Esophagus squamous epithelium (tissue), 5 donors: Measurements from ENCODE around the gene NMUR2. TPM values are rescaled to one million over a fixed set of nuclear protein-coding genes. Genes with fewer than 3 reads are reported as not detected.

Experiments
- DNase-seq: peaks from one replicate; lab custom pipeline; 2025; lab: John Stamatoyannopoulos, UW
- H3K27ac ChIP-seq, 4 donors: fragments of 200-600 bp; sonication (generic); one replicate each; pipeline ENCODE4 v1.5.1; 2016 to 2019; ENCODE audit warnings: mild to moderate bottlenecking in 1 of 4
- H3K27me3 ChIP-seq, 4 donors: fragments of 200-600 bp; sonication (generic); 1 replicate in 3 of 4; 2 replicates in 1 of 4; pipeline versions ENCODE4 v1.5.1 to v1.6.0; 2017 to 2021; ENCODE audit warnings: antibody characterized with exemption in 1 of 4
- H3K36me3 ChIP-seq, 3 donors: fragments of 200-600 bp; sonication (generic); one replicate each; pipeline ENCODE4 v1.5.1; 2016 to 2019
- H3K4me1 ChIP-seq, 3 donors: fragments of 200-600 bp; sonication (generic); one replicate each; pipeline ENCODE4 v1.5.1; 2017 to 2019
- H3K4me3 ChIP-seq, 4 donors: fragments of 200-600 bp; sonication (generic); 1 replicate in 3 of 4; 2 replicates in 1 of 4; pipeline ENCODE4 v1.5.1; 2016 to 2019; ENCODE audit warnings: mild to moderate bottlenecking in 2 of 4, moderate library complexity in 1 of 4
- H3K9me3 ChIP-seq, 3 donors: fragments of 200-600 bp; sonication (generic); one replicate each; pipeline ENCODE4 v1.5.1; 2016 to 2019
- POLR2A ChIP-seq, 4 donors: fragments of 450-650 bp; IDR thresholded peaks; one replicate each; pipeline ENCODE4 v1.6.1; 2017; ENCODE audit warnings: antibody characterized with exemption in 4 of 4, mild to moderate bottlenecking in 4 of 4, moderate library complexity in 3 of 4
- WGBS, 2 donors: methylation state at CpG; one replicate each; pipeline ENCODE4 v1.1.5; 2018; 5-methylcytosine and 5-hydroxymethylcytosine counted together
- intact Hi-C: fragments of 100-400 bp; cut with DNase I; formaldehyde crosslinking; loops from one replicate; pipeline ENCODE4 v1.15.0; 2022
- total RNA-seq, 4 donors: library from RNA; depleted of rRNA; stranded (reverse); fragments of >200 nt; gene quantifications; one replicate each; pipeline ENCODE4 v1.1.0, GENCODE V29; 2016
- TF ChIP-seq, protein P1 (sequence below), 6 experiments: fragments of 450-650 bp in 4 of 6; fragments of 200-600 bp in 2 of 6; sonication (generic) in 2 of 6; IDR thresholded peaks; one replicate each; pipeline ENCODE4 v1.5.1; 2016 to 2019; ENCODE audit warnings: antibody characterized with exemption in 6 of 6, mild to moderate bottlenecking in 4 of 6, moderate library complexity in 4 of 6
- donor health status: DM: yes; HTN: yes; CAD: no.

The NMUR2 gene
- total RNA-seq, 4 donors from 2014 or later, result not detected

DNA sequence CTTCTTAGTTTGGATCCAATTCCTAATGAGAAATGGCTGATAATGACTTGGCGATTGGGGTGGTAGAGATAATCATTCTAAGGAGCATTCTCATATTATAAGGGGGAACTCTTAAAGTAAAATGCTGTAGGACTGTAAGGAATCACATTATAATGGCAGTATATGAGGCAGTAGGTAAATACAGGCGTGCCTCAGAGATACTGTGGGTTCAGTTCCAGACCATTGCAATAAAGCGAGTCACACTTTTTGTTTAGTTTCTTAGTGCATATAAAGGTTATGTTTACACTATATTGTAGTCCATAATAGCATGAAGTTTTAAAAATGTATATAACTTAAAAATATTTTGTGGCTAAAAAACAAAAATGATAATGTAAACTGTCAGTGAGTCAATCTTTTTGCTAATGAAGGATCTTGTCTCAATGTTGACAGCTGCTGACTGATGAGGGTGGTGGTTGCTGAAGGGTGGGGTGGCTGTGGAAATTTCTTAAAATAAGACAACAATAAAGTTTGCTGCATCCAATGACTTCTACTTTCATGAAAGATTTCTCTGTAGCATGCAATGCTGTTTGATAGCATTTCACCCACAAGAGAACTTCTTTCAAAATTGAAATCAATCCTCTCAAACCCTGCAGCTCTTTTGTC lies 15.8 kb downstream of the NMUR2 start:
- H3K27ac ChIP-seq, result no peak overlapping the region
- intact Hi-C loops, result no loop called here
- TF ChIP-seq, protein P1, sequence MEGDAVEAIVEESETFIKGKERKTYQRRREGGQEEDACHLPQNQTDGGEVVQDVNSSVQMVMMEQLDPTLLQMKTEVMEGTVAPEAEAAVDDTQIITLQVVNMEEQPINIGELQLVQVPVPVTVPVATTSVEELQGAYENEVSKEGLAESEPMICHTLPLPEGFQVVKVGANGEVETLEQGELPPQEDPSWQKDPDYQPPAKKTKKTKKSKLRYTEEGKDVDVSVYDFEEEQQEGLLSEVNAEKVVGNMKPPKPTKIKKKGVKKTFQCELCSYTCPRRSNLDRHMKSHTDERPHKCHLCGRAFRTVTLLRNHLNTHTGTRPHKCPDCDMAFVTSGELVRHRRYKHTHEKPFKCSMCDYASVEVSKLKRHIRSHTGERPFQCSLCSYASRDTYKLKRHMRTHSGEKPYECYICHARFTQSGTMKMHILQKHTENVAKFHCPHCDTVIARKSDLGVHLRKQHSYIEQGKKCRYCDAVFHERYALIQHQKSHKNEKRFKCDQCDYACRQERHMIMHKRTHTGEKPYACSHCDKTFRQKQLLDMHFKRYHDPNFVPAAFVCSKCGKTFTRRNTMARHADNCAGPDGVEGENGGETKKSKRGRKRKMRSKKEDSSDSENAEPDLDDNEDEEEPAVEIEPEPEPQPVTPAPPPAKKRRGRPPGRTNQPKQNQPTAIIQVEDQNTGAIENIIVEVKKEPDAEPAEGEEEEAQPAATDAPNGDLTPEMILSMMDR (IDR thresholded peaks at IDR 0.05), result no peak
- TF ChIP-seq POLR2A (IDR thresholded peaks at IDR 0.05), result no peak
- no peak overlapping the region for H3K4me3 ChIP-seq
- no peaks in the 10 kb centered on the region for H3K4me1 ChIP-seq
- no peaks in the 10 kb centered on the region for H3K27me3 ChIP-seq
- 39 to 46% methylated on average over 3 of the region's 3 CpGs for WGBS, 2 donors
- no peaks in the 10 kb centered on the region for H3K9me3 ChIP-seq
- no peak for DNase-seq
- H3K36me3 ChIP-seq, result no peaks in the 10 kb centered on the region

DNA sequence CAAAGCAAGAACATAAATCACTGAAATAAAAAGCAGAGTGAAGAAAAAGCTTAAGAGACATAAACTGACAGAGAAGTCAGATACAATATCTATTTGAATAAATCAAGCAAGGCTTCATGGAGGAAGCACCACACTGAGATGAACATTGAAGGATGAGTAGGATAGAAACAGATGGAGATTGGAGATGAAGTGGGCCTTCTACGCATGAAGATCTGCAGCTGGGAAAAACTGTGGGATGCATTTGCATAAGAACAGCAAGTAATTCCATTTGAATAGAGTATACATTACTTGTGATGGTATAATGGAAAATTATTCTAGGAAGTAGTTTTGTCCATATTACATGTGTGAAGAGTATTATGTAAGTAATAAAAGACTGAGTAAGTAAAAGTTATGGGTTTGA lies 16.5 kb downstream of the NMUR2 start:
- Histone ChIP-seq H3K27ac (no peak overlapping the region), H3K27me3 (no peaks in the 10 kb centered on the region), H3K36me3 (no peaks in the 10 kb centered on the region), H3K9me3 (no peaks in the 10 kb centered on the region), H3K4me3 (no peak overlapping the region), H3K4me1 (no peaks in the 10 kb centered on the region)
- no peak for DNase-seq
- WGBS, 2 donors, result 83 to 84% methylated on average over 1 of the region's 1 CpG
- intact Hi-C loops, result no loop called here
- TF ChIP-seq POLR2A (IDR thresholded peaks at IDR 0.05), result no peak
- TF ChIP-seq, protein P1 (IDR thresholded peaks at IDR 0.05), result no peak

DNA sequence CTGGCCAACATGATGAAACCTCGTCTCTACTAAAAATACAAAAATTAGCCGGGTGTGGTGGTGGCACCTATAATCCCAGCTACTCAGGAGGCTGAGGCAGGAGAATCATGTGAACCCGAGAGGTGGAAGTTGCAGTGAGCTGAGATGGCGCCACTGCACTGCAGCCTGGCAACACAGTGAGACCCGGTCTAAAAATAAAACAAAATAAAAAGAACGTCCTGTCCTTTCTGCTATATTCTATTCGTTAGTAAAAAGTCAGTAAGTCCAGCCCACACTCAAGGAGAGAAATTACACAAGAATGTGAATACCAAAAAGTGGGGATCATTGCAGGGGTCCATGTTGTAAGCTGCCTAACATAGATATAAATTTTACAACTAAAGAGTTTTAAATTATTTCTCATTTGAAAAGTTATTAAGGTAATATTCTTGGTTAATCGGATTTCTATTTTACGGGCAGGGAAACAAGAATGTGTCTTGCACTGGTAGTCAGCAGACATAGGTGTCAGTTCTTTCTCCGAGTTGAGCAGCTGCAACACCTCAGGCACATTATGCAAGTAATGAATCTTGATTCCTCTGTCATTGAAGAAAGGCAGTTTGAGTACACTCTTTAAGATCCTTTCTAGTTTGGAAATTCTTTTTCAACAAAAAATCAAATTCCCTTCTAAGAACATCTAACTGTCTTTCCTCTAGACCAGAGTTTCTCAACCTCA lies 24.5 kb downstream of the NMUR2 start:
- Histone ChIP-seq H3K4me1 (no peaks in the 10 kb centered on the region), H3K27ac (no peak overlapping the region), H3K4me3 (no peak overlapping the region), H3K36me3 (no peaks in the 10 kb centered on the region), H3K27me3 (no peaks in the 10 kb centered on the region), H3K9me3 (no peaks in the 10 kb centered on the region)
- no peak for TF ChIP-seq POLR2A (IDR thresholded peaks at IDR 0.05)
- TF ChIP-seq, protein P1 (IDR thresholded peaks at IDR 0.05), result no peak
- WGBS, 2 donors, result 73 to 77% methylated on average over 10 of the region's 10 CpGs
- DNase-seq, result no peak
- intact Hi-C loops, result no loop called here

DNA sequence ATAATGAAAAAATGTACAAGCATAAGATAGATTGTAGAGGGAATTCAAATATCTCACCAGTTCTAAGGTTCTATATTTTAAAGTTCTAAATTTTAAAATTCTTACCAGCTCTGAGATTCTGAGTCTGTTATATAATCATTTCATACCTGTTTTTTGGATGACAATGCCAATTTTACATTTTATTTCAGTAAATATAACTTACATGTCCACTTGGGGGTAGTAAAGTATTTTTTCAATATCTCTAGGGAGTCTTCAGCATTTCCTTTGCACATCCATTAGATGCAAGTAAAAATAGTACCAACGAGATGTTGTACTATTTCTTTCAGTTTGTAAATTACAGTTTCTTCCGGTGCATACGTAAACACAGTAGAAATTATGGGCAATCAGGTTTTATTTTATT lies 25.7 kb downstream of the NMUR2 start:
- no peaks in the 10 kb centered on the region for H3K9me3 ChIP-seq
- H3K4me3 ChIP-seq, result no peak overlapping the region
- H3K27ac ChIP-seq, result no peak overlapping the region
- intact Hi-C loops, result no loop called here
- no peaks in the 10 kb centered on the region for H3K36me3 ChIP-seq
- TF ChIP-seq, protein P1 (IDR thresholded peaks at IDR 0.05), result no peak
- no peak for TF ChIP-seq POLR2A (IDR thresholded peaks at IDR 0.05)
- WGBS, 2 donors, result 41 to 62% methylated on average over 3 of the region's 3 CpGs
- DNase-seq, result no peak
- no peaks in the 10 kb centered on the region for H3K4me1 ChIP-seq
- no peaks in the 10 kb centered on the region for H3K27me3 ChIP-seq

DNA sequence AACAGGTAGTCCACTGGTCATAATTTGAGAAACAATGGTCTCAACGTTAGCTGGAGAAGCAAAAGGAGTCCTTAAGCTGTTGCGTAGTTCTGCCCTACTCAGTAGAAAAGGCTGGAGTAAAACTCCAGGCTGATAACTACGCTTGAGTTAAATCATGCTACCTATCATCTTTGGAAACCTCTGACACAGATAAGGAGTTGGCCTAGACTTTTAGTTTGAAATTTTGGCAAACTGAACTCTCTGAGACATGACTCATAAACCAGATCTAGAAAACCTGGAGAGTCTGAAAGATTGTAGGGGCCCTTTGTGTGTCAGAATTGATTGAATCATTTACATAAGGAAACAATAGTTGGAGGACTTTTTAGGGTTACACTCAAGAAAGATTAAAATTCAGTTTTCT lies 26.3 kb downstream of the NMUR2 start:
- no peaks in the 10 kb centered on the region for H3K36me3 ChIP-seq
- no peaks in the 10 kb centered on the region for H3K9me3 ChIP-seq
- no peaks in the 10 kb centered on the region for H3K27me3 ChIP-seq
- H3K4me3 ChIP-seq, result no peak overlapping the region
- no peaks in the 10 kb centered on the region for H3K4me1 ChIP-seq
- no peak for TF ChIP-seq POLR2A (IDR thresholded peaks at IDR 0.05)
- TF ChIP-seq, protein P1 (IDR thresholded peaks at IDR 0.05), result no peak
- 64 to 66% methylated on average over 3 of the region's 3 CpGs for WGBS, 2 donors
- intact Hi-C loops, result no loop called here
- no peak for DNase-seq
- H3K27ac ChIP-seq, result no peak overlapping the region
